ENCODE data around the gene MYOC. TPM values are rescaled to one million over a fixed set of nuclear protein-coding genes. Genes with fewer than 3 reads are reported as not detected.
"Not testable (repeated sequence)": the region's sequence is repeated elsewhere in the genome, so short reads cannot be mapped to it uniquely, and the experiment has no call there.

Gene MYOC
- total RNA-seq, 1 donor: not detected

DNA sequence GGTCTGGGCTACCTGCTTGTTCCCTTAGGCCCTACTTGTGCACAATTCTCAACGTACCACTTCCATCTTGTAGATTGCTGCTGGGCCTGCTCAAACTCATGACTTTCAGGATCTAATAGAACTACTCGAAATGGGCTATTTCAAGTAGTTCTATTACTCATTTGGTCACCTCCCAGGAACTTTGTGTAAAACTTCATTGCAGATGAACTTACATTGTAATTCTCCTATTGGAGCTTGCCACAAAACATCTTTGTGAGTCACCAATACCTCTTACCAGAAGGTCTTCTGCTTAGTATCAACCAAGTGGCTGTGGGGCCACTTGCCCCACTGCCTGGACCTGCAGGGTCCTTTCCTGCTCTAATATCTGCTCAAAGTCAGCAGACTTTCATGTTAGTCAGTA lies 41.2 kb downstream of the MYOC start:
- DNase-seq (ENCODE audit: low read depth): peak; percentile 57
- TF ChIP-seq, protein P1, sequence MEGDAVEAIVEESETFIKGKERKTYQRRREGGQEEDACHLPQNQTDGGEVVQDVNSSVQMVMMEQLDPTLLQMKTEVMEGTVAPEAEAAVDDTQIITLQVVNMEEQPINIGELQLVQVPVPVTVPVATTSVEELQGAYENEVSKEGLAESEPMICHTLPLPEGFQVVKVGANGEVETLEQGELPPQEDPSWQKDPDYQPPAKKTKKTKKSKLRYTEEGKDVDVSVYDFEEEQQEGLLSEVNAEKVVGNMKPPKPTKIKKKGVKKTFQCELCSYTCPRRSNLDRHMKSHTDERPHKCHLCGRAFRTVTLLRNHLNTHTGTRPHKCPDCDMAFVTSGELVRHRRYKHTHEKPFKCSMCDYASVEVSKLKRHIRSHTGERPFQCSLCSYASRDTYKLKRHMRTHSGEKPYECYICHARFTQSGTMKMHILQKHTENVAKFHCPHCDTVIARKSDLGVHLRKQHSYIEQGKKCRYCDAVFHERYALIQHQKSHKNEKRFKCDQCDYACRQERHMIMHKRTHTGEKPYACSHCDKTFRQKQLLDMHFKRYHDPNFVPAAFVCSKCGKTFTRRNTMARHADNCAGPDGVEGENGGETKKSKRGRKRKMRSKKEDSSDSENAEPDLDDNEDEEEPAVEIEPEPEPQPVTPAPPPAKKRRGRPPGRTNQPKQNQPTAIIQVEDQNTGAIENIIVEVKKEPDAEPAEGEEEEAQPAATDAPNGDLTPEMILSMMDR (IDR thresholded peaks at IDR 0.05; ENCODE audit: insufficient read depth, low read depth, low read length): no peak
- H3K4me3 ChIP-seq (ENCODE audit: low read depth, low read length): no peak overlapping the region

DNA sequence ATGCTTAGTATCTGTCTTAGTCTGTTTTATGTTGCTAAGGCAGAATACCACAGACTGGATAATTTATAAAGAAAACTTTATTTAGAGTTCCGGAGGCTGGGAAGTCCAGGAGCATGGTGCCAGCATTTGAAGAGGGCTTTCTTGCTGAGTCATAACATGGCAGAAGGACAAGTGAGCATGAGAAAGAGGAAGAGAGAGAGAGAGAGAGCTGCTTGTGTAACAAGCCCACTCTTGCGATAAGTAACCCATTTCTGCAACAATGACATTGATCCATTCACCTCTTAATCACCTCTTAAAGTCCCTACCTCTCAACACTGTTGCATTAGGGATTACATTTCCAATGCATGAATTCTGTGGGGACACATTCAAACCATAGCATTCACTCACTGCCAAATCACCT lies 42.1 kb downstream of the MYOC start:
- H3K4me3 ChIP-seq (ENCODE audit: low read depth, low read length): no peak overlapping the region
- peak; percentile 42 for DNase-seq (ENCODE audit: low read depth)
- TF ChIP-seq, protein P1 (IDR thresholded peaks at IDR 0.05; ENCODE audit: insufficient read depth, low read depth, low read length): no peak

DNA sequence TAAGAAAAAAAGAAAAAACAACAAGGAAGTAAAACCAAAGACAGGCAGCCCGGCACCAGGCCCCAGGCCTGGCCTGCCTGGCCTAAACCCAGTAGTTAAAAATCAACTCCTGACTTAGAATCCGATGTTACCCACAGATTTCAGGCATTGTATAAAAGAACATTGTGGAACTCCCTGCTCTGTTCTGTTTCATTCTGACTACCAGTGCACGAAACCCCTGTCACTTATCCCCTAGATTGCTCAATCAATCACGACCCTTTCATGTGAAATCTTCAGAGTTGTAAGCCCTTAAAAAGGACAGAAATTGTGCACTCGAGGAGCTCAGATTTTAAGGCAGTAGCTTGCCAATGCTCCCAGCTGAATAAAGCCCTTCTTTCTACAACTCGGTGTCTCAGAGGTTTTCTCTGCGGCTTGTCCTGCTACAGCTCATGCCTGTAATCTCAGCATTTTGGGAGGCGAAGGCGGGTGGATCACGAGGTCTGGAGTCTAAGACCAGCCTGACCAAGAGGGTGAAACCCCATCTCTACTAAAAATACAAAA lies 46.0 kb downstream of the MYOC start:
- TF ChIP-seq, protein P1 (IDR thresholded peaks at IDR 0.05; ENCODE audit: insufficient read depth, low read depth, low read length): no peak

DNA sequence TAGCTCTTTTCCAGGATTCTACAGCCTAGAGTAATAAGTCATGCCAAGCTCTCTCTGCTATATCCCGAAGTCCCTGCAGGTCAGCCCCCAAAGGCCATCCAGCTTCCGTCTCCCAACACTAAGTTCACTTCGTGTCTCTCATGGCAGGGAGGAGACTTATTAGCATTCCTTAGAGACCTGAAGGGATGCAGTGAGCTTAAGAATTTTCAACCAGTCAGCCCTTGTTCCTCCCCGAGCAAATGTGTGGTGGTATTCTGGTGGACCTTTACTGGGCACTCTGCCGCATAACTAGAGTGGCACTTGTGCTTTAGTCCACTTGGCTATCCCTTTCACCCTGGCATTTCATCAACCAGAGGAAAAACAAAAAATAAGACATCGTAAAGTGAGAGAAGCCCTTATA lies 49.4 kb downstream of the MYOC start:
- not testable (repeated sequence) for DNase-seq (ENCODE audit: low read depth); H3K4me3 ChIP-seq (ENCODE audit: low read depth, low read length)

More for the DNA sequence above, 46.0 kb downstream of the MYOC start:
- H3K4me3 ChIP-seq (ENCODE audit: low read depth, low read length): no peak overlapping the region
- DNase-seq (ENCODE audit: low read depth): no peak

DNA sequence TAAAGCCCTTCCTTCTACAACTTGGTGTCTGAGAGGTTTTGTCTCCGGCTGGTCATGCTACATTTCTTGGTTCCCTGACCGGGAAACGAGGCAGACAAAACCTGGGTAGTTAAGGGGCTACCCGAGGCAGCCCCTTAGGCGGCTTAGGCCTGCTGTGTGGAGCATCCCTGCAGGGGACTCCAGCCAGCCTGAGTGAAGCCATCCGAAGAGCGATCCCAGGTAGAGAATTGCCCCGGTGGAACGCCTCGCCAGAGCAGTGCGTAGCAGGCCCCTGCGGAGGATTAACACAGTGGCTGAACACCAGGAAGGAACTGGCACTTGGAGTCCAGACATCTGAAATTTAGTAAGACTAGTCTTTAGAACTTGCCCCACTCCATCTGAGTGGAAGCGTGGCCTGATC lies 51.6 kb downstream of the MYOC start:
- DNase-seq (ENCODE audit: low read depth): no peak
- H3K4me3 ChIP-seq (ENCODE audit: low read depth, low read length): no peak overlapping the region
- TF ChIP-seq, protein P1 (IDR thresholded peaks at IDR 0.05; ENCODE audit: insufficient read depth, low read depth, low read length): no peak

DNA sequence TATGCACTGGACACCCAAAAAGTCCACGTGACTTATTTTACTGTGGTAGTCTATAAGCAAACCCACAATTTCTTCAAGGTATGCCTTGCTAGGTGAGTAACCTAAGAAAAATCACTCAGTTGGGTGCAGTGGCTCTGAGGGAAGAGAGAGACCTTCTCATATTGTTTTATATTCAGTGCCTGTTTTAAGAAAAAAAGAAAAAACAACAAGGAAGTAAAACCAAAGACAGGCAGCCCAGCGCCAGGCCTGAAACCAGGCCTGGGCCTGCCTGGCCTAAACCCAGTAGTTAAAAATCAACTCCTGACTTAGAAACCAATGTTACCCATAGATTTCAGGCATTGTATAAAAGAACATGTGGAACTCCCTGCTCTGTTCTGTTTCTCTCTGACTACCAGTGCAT lies 52.2 kb downstream of the MYOC start:
- H3K4me3 ChIP-seq (ENCODE audit: low read depth, low read length); DNase-seq (ENCODE audit: low read depth): not testable (repeated sequence)

DNA sequence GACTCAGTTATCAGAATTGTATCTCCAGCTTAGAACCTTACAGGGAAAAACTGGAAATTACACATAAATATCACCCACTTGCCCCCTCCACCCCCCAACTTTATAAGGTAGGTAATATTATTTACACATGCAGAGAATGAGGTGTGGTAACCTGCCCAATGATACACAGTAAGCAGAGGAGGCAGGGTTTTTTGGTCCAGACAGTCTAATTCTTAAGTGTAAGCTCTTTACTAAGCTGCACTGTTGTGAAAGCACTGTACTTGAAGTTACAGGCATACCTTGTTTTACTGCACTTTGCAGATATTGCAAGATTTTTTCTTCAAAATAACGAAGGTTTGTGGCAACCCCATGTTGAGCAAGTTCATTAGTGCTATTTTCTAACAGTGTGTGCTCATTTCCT lies 55.3 kb downstream of the MYOC start:
- no peak overlapping the region for H3K4me3 ChIP-seq (ENCODE audit: low read depth, low read length)
- DNase-seq (ENCODE audit: low read depth): peak; percentile 38
- TF ChIP-seq, protein P1 (IDR thresholded peaks at IDR 0.05; ENCODE audit: insufficient read depth, low read depth, low read length): no peak

DNA sequence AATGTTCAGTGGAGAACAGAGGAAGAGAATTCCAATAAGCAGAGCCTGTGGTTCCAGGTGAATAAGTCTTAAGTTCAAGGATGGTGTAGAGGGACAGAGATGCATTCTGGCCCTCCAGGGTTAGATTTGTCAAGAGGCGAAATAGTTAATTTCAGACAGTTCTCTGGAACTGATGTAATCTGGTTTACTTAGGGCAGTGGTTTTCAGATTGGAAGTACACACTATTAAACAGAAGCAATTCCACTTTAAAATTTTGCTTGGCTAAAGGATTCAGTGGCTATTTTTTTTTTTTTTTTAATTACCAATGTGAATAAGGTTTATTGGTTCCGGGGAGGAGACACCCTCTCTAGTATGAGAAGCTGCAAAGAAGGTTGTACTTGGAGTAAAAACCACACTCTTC lies 55.8 kb downstream of the MYOC start:
- DNase-seq (ENCODE audit: low read depth): no peak
- TF ChIP-seq, protein P1 (IDR thresholded peaks at IDR 0.05; ENCODE audit: insufficient read depth, low read depth, low read length): no peak
- no peak overlapping the region for H3K4me3 ChIP-seq (ENCODE audit: low read depth, low read length)
